SH-SY5Y (cell line): ENCODE measurements around the gene ZBTB20.

Experiments
- GATA2 ChIP-seq: IDR thresholded peaks from 2 replicates; pipeline ENCODE4 v1.6.1; 2011; ENCODE audit warnings: mild to moderate bottlenecking, low read depth, low read length
- GATA3 ChIP-seq: IDR thresholded peaks from 2 replicates; pipeline ENCODE4 v1.6.1; 2011; ENCODE audit warnings: low read depth, mild to moderate bottlenecking, low read length, moderate library complexity

- TF ChIP-seq GATA2 (no peak), GATA3 (no peak)
These were observed 435.7 kb downstream of the ZBTB20 start for GRCh38 chr3:114711321-114711886.
